Middle frontal gyrus (tissue), 1 donor: ENCODE data around the gene COL23A1.
"Not testable (repeated sequence)": the region's sequence is repeated elsewhere in the genome, so short reads cannot be mapped to it uniquely, and the experiment has no call there.

Source experiments
- DNase-seq: peaks from one replicate; pipeline ENCODE4 v3.0.0-alpha.2; 2015; ENCODE audit warnings: low spot score; ENCODE audit errors: extremely low spot score

The COL23A1 gene

DNA sequence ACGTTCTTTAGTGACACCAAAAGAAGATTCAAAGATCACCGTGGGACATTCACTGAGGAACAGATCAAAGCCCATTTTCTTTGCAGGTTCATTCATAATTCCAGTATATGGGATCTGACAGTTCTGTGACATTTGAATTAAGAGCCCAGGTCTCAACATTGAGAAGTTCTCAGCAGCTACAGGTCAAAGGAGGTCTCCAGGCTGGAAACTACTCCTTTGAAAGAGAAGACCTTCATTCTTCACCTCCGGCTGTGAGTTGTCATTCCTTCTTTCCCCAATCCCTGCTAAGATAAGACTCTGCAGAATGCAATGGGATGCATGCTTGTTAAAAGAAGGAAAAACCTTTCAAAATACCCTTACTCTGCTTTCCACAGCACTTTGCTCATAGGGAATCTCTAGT is 79.0 kb downstream of the COL23A1 start:
- no peak for DNase-seq

DNA sequence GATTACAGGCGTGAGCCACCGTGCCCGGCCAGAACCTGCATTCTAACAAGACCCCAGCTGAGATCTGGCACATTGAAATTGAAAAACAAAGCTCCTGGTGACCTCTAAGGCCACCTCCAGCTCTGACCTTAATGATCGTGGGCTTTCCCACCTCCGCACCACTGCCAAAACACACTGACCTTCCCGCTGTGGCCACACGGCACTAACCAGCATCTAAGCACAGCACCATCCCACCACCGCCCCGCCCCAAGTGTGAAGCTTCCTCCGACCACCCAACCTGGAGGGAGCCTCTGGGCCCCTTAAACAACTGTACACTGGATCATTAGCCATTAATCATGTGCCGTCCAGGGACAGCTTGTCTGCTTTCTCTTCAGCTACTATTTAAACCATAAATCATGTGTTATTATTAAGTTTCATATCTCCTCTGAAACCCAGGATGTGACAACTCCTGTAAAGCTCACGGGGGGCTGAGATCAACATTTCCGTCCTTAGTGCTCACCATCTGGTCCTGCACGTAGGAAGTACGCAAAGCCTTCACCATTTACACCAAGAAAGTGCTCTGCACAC is 80.6 kb downstream of the COL23A1 start:
- no peak for DNase-seq

DNA sequence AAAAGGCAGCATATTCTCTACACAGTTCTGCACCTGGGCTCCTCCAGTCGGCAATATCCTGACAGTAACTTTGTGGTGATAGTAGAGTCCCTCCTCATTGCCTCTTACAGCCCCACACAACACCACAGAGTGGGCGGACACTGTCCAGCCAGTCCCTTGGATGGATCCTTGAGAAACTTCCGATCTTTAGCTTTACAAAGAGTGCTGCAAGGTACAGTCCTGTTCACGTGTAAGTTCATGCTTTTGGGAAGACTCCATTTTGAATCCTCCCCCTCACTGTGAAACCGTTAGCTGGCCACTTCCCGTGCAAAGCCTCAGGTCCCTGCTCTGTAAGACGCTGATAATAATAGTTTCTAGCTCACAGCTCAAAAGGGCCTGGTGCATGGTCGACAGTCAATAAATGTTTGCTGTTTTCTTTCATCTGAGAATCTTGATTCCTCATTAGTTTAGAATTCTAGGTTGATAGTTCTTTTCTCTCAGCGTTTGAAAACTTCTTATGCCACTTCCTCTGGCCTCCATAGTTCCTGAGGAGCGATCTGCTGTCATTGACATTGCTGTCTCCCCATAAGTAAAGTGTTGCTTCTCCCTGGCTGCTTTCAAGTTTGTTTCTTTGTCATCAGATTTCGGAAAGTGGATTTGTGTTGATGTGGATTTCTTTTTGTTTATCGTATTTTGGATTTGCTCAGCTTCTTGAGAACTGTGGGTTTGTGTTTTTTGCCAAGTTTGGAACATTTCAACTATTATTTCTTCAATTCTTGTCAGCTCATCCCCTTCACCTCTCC is 82.9 kb downstream of the COL23A1 start:
- no peak for DNase-seq

DNA sequence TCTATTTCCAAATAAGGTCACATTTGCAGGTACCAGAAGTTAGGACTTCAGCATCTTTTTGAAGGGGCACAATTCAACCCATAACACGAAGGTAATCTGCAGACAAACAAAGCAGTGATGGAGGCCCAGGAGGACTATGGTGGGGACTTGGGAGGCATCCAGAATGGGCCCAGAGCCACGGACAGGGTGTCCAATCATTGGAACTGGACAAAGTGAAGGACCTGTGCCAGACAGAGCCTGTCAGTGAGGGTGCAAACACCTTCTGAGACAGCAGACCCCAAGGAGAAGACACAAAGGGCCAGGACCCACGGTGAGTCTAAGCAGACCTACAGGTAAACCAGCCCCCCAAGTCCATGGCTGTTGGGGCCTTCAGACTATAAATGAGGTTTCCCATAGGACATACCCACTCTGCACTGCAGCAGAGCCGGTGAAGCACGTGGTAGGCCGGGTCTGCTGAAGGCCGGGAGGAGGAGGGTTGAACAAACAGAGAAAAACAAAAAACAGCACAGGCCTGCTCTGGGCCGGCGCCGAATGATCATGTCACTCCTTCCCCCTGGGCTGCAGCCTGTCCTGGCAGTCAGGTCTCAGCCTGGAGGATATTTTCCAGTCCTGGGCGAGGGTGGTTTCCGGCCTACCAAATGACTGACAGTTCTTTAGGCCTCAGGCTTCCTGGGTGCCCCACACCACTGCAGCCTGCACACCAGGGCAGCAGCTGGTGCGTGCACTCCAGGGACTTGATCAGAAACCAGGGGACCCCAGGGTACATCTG is 84.4 kb downstream of the COL23A1 start:
- DNase-seq, result no peak

DNA sequence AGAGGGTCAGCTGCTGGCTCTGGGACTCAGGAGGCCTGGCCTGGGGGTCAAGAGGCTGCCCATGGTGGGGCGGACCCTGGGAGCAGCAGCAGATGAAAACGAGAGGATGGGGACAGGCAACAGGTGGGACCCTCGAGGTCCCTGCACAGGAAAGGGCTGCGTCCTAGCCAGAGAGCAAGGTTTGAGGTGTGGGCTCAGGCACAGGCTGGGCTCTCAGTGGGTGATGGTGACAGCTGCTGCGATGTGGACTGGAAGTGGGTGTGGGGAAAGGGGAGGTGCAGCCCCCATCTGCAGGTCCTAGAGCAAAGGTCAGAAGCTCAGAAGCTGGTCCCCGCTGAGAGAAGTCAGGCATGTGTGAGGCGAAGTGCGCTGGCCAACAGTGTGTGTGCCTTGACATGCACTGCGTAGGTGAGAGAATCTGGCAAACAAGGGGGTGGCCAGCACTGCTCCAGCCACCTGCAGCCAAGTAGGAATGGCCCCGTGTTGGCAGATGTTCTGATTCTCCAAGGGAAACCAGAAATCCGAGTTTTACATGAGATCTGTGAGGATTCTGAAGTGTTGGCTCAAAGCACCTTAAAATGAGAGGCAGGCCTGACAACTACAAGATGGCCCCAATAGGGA is 85.7 kb downstream of the COL23A1 start:
- no peak for DNase-seq

DNA sequence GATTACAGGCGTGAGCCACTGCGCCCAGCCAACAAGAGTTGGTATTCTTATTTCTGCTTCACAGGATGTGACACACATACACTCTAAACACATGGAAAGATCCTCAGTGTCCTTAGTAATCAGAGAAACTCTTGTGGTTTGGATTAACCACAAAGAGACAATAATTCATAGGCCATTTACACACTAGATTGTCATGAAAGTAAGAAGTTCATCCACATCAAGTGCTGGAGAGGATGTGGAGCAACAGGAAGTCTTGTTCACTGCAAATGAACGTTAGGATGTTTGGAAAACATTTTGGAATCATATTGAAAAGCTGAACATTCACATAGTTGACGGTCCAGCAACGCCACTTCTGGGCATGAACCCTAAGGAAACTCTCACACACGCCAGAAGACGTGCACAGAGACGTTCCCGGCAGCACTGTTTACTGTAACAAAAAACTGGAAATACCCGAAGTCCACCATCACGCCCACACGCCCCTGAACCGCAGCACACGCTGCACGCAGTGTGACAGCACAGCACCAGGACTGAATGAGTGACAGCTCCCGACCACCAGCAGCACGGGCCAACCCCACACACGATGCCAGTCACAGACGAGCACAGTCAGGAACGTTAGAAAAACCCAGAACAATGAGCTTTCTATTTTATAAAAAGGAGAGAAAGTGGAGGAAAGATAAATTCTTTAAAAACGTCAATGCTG is 87.6 kb downstream of the COL23A1 start:
- DNase-seq, result no peak

DNA sequence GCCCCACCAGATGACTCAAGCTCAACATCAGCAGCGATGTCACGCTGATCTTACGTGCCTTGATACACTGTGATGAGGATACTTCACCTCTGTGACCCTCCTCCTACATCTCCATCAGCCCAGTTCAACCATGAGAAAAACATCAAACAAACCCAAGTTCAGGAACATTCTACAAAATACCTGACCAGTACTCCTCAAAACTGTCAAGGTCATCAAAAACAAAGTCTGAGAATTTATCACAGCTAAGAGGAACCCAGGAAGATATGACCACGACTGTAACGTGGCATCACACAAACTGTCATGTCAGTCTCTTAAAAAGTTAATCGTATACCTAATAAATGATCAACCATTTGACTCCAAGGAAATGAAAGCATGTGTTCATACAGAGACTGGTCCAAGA is 90.8 kb downstream of the COL23A1 start:
- no peak for DNase-seq

DNA sequence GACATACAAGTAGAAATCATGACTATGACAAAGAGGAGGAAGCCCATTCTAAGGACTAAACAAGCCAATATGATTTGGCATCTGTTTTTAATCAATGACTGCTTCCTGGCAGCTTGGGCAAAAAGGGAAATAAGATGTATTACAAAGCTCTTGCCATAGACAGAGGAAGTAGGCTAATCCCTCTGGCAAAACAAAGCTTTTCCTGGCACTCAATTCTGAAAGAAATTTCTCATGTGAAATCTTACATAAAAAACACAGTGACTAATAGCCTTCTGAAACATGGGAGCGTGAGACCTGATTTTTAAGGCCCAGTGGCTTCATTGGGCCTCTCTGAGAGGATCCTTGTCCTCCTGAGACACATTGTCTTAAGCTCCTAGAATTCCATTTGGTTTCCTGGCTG is 93.6 kb downstream of the COL23A1 start:
- DNase-seq, result no peak

DNA sequence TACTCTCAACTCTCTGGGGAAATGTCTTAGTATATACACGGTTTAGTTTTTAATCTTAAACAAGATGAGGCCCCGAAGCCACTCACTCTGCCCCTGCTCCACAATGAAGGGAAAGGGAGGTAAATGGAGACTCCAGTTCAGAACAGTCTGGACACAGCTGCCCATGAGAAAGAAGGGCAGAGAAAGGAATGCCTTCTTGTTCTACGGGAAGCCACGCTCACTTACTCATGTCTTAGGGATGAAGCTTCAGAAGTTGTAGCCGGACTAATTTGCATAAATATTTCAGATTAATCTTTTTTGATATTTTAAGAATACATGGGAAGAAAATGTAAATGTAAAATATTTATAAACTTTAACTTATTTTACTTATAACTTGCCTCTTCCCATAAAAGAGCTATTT is 94.0 kb downstream of the COL23A1 start:
- DNase-seq, result no peak

DNA sequence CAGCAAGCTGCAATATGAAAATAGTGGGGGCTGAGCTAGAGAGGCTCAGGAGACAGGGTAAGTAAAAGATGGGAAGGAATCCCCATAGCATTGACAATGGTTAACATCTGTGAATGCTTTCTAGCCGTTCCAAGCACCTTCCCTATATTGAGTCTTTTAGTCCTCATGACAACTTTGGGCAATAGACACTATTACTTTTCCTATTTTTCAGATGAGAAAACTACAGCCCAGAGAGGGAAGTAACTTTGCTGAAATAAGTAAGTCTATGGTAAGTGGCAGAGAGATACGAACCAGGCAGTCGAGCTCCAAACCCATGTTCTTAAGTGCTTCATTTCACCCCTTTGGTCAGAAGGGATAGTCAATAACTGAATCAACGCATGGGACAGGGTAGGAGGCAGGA is 94.5 kb downstream of the COL23A1 start:
- DNase-seq, result no peak

DNA sequence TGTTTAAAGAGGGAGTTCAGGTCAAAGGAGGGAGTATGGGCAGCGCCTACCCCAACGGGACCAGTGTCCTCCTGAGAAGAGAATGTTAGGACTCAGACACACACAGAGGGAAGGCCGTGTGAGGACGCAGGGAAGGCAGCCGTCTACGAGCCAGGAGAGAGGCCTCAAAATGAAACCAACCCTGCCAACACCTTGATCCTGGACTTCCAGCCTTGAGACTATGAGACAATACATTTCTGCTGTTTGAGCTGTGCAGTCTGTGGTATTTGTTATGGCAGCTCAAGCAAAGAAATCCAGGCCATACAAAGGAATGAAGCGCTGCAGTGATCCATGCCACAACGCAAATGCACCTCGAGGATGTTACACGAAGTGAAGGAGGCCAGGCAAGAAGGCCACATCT is 97.9 kb downstream of the COL23A1 start:
- no peak for DNase-seq

DNA sequence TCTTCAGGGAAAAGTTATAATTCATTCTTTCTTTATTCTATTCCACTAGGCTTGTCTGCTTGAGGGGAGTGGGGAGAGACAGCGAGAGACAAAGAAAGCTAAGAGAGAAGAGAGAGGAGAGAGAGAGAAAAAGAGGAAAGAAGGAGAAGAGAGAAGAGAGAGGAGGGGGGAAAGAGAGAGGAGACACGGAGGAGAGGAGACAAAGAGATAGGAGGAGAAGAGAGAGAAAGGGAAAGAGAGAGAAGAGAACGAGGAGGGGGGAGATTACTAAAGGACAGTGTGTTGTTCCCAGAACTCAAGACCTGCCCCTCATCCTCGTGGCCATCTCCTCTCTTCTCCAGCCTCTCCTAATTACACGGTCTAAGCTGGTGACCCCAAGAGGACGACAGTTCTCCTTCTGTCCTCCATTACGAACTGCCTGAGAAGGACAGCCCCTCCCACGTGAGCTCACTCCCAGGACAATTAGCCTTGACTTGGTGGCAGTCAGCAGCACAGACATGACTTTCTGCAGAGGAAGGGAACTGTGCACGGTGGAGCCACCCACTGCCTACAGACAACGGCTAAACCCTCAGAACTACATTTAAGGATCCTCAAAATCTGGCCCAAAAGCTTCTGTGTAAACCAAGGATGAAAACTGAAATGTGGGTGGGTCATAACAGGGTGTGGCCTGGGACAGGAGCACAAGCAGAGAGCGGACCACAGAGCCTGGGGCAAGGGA is 99.1 kb downstream of the COL23A1 start:
- DNase-seq, result no peak

DNA sequence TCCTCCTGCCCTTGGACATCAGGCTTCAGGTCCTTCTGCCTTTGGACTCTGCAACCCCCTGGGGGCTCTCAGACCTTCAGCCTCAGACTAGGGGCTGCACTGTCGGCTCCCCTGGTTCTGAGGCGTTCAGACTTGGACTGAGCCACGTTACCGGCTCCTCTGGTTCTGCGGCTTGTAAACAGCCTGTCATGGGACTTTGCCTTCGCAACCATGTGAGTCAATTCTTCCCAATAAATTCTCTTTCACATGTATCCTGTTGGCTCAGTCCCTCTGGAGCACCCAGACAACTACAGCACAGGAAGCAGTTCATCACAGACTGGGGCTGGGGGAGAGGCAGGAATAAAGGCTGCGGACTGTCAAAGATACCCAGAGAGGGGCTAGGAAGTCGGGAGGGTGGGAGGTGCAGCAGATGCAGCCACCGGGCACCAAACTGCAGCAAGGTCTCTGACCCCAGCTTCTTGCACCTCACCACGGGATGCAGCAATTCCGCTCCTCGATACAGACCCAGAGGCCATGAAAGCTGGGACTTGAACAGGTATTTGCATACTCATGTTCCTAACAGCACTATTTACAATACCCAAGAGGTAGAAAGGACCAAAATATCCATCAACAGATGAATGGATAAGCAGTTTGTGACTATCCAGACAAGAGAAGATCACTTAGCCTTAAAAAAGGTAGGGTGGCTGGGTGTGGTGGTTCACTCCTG is 100.8 kb downstream of the COL23A1 start:
- no peak for DNase-seq

DNA sequence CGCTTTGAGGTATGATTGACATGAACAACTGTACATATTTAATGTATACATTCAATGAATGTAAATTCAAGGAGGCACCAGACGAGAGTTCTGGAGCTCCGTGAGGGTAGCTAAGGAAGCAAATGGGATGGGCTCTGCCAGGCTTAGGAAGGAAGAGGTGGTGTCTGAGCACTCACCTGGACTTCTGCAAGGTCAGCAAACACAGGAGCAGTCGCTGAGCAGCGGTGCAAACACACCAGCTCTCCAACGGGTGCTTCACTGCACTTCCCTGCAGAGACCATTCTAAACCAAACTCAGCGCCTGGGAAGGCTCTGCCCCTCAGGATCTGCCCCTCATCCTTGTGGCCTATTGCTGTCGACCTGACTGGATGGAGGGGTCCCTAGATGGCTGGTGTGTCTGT is 101.5 kb downstream of the COL23A1 start:
- DNase-seq, result no peak

DNA sequence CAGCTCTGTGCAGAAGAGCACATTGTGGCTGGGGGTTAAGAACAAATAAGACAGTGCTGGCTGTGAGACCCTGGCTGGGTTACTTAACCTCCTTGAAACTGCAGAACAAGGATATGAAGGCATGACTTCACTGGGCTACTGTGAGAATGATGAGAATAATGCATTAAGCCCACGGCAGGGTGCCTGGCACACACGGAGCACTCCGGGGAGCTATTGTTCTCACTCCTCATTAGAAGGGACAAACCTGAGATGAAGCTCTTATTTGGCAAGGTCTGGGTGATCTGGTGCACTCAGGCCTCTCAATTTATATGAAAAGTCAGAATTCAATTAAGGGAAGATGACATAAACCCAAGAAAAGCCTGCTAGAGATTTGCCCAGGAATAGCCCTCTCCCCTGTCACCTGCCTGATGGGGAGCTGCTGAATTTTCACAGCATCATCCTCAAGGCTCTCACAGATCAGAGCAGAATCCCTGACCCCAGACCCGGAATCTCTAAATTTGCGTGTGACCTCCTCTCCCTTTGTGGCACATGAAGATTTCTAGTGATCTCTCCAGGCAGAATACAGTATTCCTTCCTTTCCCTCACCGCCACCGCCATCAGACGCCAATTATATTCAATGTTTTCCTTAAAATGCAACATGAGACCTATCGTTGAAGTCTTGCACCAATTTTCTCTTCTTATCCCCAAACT is 102.1 kb downstream of the COL23A1 start:
- DNase-seq, result no peak

DNA sequence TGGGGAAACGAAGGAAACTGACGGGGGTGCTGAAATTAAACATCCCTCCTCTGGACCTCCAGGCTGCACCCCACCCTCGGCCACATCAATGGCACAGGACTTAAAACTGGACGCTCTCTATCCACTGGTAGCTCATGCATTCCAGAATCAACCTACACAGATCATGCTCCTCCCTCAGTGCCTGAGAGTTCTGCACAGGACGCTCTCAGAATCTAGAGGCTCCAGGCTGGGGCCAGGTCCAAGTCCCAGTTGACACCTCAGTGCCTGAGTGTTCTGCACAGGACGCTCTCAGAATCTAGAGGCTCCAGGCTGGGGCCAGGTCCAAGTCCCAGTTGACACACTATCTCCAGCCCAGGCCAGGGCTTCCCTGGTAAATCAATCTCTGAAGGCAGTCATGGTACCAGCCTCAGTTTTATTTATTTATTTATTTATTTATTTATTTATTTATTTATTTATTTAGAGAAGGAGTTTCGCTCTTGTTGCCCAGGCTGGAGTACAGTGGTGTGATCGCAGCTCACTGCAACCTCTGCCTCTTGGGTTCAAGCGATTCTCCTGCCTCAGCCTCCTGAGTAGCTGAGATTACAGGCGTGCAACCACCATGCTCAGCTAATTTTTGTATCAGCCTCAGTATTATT is 103.2 kb downstream of the COL23A1 start:
- DNase-seq, result not testable (repeated sequence)

DNA sequence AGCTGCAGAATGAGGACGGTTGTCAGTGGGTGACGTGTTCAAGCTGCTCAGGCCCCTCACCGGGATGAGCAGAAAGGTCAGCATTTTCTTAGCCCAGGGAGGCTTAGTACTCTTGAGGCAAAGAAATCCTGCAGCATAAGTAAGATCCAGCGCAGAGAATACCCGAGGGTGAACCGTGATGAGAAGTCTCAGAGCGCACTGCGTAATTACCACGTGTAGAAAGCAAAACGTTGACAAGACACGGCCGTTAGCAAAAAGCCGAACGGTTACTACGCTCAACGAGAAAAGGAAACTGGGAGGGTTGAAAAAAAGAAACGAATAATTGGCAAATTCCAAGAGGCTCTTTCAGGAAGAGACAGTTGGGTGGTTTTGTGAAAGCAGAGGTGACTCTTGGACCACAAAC is 104.0 kb downstream of the COL23A1 start:
- DNase-seq, result no peak

DNA sequence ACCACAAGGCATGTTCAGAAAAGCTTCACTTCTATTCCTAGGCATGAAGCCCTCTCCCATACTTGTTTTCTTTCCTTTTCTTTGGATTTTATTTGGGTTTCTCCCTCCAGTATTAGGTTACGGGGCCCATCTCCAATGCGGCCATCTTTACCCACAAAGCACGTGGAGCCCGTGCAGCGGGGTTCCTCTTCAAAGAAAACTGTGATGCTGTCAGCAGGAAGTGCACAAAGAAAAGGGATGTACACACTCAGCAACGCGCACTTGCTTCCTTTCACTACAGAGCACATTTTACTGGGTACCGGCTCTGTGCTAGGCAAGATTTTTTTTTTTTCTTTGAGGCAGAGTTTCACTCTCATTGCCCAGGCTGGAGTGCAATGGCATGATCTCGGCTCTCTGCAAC is 106.6 kb downstream of the COL23A1 start:
- DNase-seq, result no peak

DNA sequence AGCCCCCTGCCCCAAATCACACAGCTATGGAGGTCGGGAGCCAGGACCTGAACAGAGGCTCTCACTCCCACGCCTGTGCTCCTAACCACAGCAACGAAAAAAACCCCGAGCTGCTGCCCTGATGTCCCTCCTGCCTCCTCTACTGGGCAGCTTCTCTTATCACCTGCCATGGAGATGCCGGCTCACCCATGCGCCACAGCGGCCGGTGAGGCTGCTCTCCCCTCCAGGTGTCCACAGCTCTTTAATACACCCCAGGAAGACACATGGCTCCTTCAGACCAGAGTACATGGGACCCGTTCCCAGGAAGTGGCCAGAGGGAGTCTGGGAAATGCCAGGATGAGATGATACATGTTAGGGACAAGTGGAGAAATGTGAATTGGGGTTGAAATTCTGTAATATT is 110.9 kb downstream of the COL23A1 start:
- no peak for DNase-seq
